A673 (cell line): ENCODE measurements around the gene AGPAT2. TPM values are rescaled to one million over a fixed set of nuclear protein-coding genes. Genes with fewer than 3 reads are reported as not detected.

Experiments used
- BruUV-seq: library from RNA; stranded (reverse); fragments of 400-500 nt; replicated peaks from 2 replicates; lab custom pipeline; 2021; lab: Mats Ljungman, UMichigan
- CTCF ChIA-PET: fragments of 300-600 bp; sonication (Branson Sonifier 250); formaldehyde crosslinking; loops from one replicate; lab custom pipeline; 2022; ENCODE audit warnings: antibody characterized with exemption; lab: Charles Lee
- POLR2A ChIA-PET: fragments of 300-600 bp; sonication (Branson Sonifier 250); formaldehyde crosslinking; loops from one replicate; lab custom pipeline; 2022; ENCODE audit warnings: antibody characterized with exemption; ENCODE audit not compliant: low non-redundant PET; lab: Charles Lee
- DNase-seq: peaks from one replicate; pipeline ENCODE4 v3.0.0-alpha.2; 2015; ENCODE audit warnings: low spot score
- H3K27ac ChIP-seq: fragments of 200-600 bp; sonication (generic); 2 replicates; pipeline ENCODE4 v1.5.1; 2016; ENCODE audit warnings: mixed run types, low read depth, mild to moderate bottlenecking, mixed read lengths, antibody characterized with exemption, low read length; ENCODE audit not compliant: poor library complexity, severe bottlenecking
- H3K27me3 ChIP-seq: fragments of 200-600 bp; sonication (generic); replicated peaks from 2 replicates; pipeline ENCODE4 v1.6.1; 2017; ENCODE audit warnings: mixed run types, low read depth, mild to moderate bottlenecking, mixed read lengths, antibody characterized with exemption, low read length; ENCODE audit not compliant: insufficient read depth, poor library complexity
- H3K36me3 ChIP-seq: fragments of 200-600 bp; sonication (generic); 2 replicates; pipeline ENCODE4 v1.6.1; 2016; ENCODE audit warnings: mixed run types, mild to moderate bottlenecking, mixed read lengths, antibody characterized with exemption, low read length; ENCODE audit not compliant: insufficient read depth, poor library complexity, severe bottlenecking
- H3K4me1 ChIP-seq: fragments of 200-600 bp; sonication (generic); 2 replicates; pipeline ENCODE4 v1.6.1; 2017; ENCODE audit warnings: mixed run types, mild to moderate bottlenecking, mixed read lengths, antibody characterized with exemption, low read length; ENCODE audit not compliant: insufficient read depth, poor library complexity, severe bottlenecking
- H3K4me3 ChIP-seq: fragments of 200-600 bp; sonication (generic); 2 replicates; pipeline ENCODE4 v1.5.1; 2016; ENCODE audit warnings: low read depth, mixed run types, mild to moderate bottlenecking, mixed read lengths, low read length; ENCODE audit not compliant: poor library complexity, severe bottlenecking
- H3K9me3 ChIP-seq: fragments of 200-600 bp; sonication (generic); 2 replicates; pipeline ENCODE4 v1.6.1; 2016; ENCODE audit warnings: mixed run types, low read depth, mild to moderate bottlenecking, mixed read lengths, antibody characterized with exemption, low read length; ENCODE audit not compliant: poor library complexity, severe bottlenecking
- CTCF ChIP-seq: fragments of 300-800, 200-600 bp; sonication (generic); conservative IDR thresholded peaks from 2 replicates; pipeline ENCODE4 v1.5.1; 2017; ENCODE audit warnings: low read depth, mild to moderate bottlenecking, antibody characterized with exemption, low read length, moderate library complexity, mixed read lengths
- EZH2 ChIP-seq: fragments of 200-600 bp; sonication (generic); IDR thresholded peaks from 2 replicates; pipeline ENCODE4 v1.6.1; 2017; ENCODE audit warnings: borderline replicate concordance, low read depth, mild to moderate bottlenecking, mixed read lengths, antibody characterized with exemption, low read length; ENCODE audit not compliant: poor library complexity, severe bottlenecking
- intact Hi-C: fragments of 100-400 bp; cut with micrococcal nuclease; formaldehyde crosslinking; loops from one replicate; pipeline ENCODE4 v1.10.0; 2022; ENCODE audit not compliant: unreplicated experiment
- total RNA-seq: library from RNA; stranded (reverse); gene quantifications from 2 replicates; pipeline ENCODE4 v1.2.3, GENCODE V29; 2021

The AGPAT2 gene
- total RNA-seq, 1 experiment from 2014 or later, result 57.7 TPM

- TF ChIP-seq CTCF (no peak), EZH2 (no peak)
- peaks cover 16% of the 10 kb centered on the region for H3K4me1 ChIP-seq
- H3K4me3 ChIP-seq, result no peak overlapping the region
- DNase-seq, result no peak
- H3K36me3 ChIP-seq, result peaks cover 9% of the 10 kb centered on the region
- no TSS peak for BruUV-seq
- ChIA-PET POLR2A (interaction anchor here (0.6 kb wide), 1 partner anchor 257 kb away, joined by 6 read pairs; no protein-coding TSS in a partner anchor), CTCF (no interaction called here)
- no peaks in the 10 kb centered on the region for H3K9me3 ChIP-seq
- no peaks in the 10 kb centered on the region for H3K27me3 ChIP-seq
- H3K27ac ChIP-seq, result no peak overlapping the region
- intact Hi-C loops, result no loop called here
These were observed 10.2 kb downstream of the AGPAT2 start for GRCh38 chr9:136676920-136677686.

GRCh38 chr9:136676297-136676794 lies 10.9 kb downstream of the AGPAT2 start:
- intact Hi-C loops, result no loop called here
- no peak for DNase-seq
- POLR2A ChIA-PET, result no interaction called here

More at GRCh38 chr9:136676297-136676794, 10.9 kb downstream of the AGPAT2 start:
- H3K36me3 ChIP-seq, result peaks cover 9% of the 10 kb centered on the region
- CTCF ChIA-PET, result no interaction called here
- H3K27me3 ChIP-seq, result no peaks in the 10 kb centered on the region
- no peaks in the 10 kb centered on the region for H3K9me3 ChIP-seq
- peaks cover 16% of the 10 kb centered on the region for H3K4me1 ChIP-seq
- TF ChIP-seq CTCF (no peak), EZH2 (no peak)
- no peak overlapping the region for H3K4me3 ChIP-seq
- no peak overlapping the region for H3K27ac ChIP-seq
- BruUV-seq, result no TSS peak
